ENCODE results near the gene UBE2O.
A peak's percentile ranks its signal among the peaks of the same experiment; 100 is the strongest.

The UBE2O gene

GRCh38 chr17:76467809-76468633, 15.1 kb upstream of the UBE2O start:
- Histone ChIP-seq H3K27ac (ENCODE audit: insufficient read depth, low read length, poor library complexity, severe bottlenecking) (no peak overlapping the region), H3K4me1 (ENCODE audit: control insufficient read depth, insufficient read depth, low read length, poor library complexity, severe bottlenecking) (no peaks in the 10 kb centered on the region), H3K27me3 (replicated peaks; ENCODE audit: control insufficient read depth, insufficient read depth, low read length, poor library complexity, severe bottlenecking) (no peaks in the 10 kb centered on the region), H3K4me3 (ENCODE audit: insufficient read depth, low read depth, low read length, poor library complexity, severe bottlenecking) (no peak overlapping the region), H3K9me3 (ENCODE audit: control insufficient read depth, low read length) (no peaks in the 10 kb centered on the region), H3K36me3 (ENCODE audit: control insufficient read depth, insufficient read depth, low read length) (peaks cover 16% of the 10 kb centered on the region)
- DNase-seq = no peak

GRCh38 chr17:76467366-76467765, 14.4 kb upstream of the UBE2O start, which contains the start of gene AANAT:
Gene AANAT, plus strand, starts transcription at chr17:76467603. Its CDS starts 1,144 bp downstream, at chr17:76468747.
- Histone ChIP-seq H3K4me1 (ENCODE audit: control insufficient read depth, insufficient read depth, low read length, poor library complexity, severe bottlenecking) (no peaks in the 10 kb centered on the region), H3K27ac (ENCODE audit: insufficient read depth, low read length, poor library complexity, severe bottlenecking) (no peak within 1 kb of the TSS), H3K9me3 (ENCODE audit: control insufficient read depth, low read length) (no peaks in the 10 kb centered on the region), H3K4me3 (ENCODE audit: insufficient read depth, low read depth, low read length, poor library complexity, severe bottlenecking) (no peak within 1 kb of the TSS), H3K27me3 (replicated peaks; ENCODE audit: control insufficient read depth, insufficient read depth, low read length, poor library complexity, severe bottlenecking) (no peaks in the 10 kb centered on the region), H3K36me3 (ENCODE audit: control insufficient read depth, insufficient read depth, low read length) (peaks cover 10% of the 10 kb centered on the region)
- no peak for DNase-seq

GRCh38 chr17:76466775-76467130, 13.8 kb upstream of the UBE2O start:
- DNase-seq = no peak
- Histone ChIP-seq H3K27me3 (replicated peaks; ENCODE audit: control insufficient read depth, insufficient read depth, low read length, poor library complexity, severe bottlenecking) (no peaks in the 10 kb centered on the region), H3K4me3 (ENCODE audit: insufficient read depth, low read depth, low read length, poor library complexity, severe bottlenecking) (no peak overlapping the region), H3K36me3 (ENCODE audit: control insufficient read depth, insufficient read depth, low read length) (peaks cover 6% of the 10 kb centered on the region), H3K27ac (ENCODE audit: insufficient read depth, low read length, poor library complexity, severe bottlenecking) (no peak overlapping the region), H3K9me3 (ENCODE audit: control insufficient read depth, low read length) (no peaks in the 10 kb centered on the region), H3K4me1 (ENCODE audit: control insufficient read depth, insufficient read depth, low read length, poor library complexity, severe bottlenecking) (no peaks in the 10 kb centered on the region)

- no peaks in the 10 kb centered on the region for H3K4me1 ChIP-seq (ENCODE audit: control insufficient read depth, insufficient read depth, low read length, poor library complexity, severe bottlenecking)
- H3K9me3 ChIP-seq (ENCODE audit: control insufficient read depth, low read length) = no peaks in the 10 kb centered on the region
- H3K4me3 ChIP-seq (ENCODE audit: insufficient read depth, low read depth, low read length, poor library complexity, severe bottlenecking) = no peak overlapping the region
- H3K36me3 ChIP-seq (ENCODE audit: control insufficient read depth, insufficient read depth, low read length) = no peaks in the 10 kb centered on the region
- no peak for DNase-seq
- no peak overlapping the region for H3K27ac ChIP-seq (ENCODE audit: insufficient read depth, low read length, poor library complexity, severe bottlenecking)
- no peaks in the 10 kb centered on the region for H3K27me3 ChIP-seq (replicated peaks; ENCODE audit: control insufficient read depth, insufficient read depth, low read length, poor library complexity, severe bottlenecking)
These were observed 9.8 kb upstream of the UBE2O start for GRCh38 chr17:76462556-76463290.

DNA sequence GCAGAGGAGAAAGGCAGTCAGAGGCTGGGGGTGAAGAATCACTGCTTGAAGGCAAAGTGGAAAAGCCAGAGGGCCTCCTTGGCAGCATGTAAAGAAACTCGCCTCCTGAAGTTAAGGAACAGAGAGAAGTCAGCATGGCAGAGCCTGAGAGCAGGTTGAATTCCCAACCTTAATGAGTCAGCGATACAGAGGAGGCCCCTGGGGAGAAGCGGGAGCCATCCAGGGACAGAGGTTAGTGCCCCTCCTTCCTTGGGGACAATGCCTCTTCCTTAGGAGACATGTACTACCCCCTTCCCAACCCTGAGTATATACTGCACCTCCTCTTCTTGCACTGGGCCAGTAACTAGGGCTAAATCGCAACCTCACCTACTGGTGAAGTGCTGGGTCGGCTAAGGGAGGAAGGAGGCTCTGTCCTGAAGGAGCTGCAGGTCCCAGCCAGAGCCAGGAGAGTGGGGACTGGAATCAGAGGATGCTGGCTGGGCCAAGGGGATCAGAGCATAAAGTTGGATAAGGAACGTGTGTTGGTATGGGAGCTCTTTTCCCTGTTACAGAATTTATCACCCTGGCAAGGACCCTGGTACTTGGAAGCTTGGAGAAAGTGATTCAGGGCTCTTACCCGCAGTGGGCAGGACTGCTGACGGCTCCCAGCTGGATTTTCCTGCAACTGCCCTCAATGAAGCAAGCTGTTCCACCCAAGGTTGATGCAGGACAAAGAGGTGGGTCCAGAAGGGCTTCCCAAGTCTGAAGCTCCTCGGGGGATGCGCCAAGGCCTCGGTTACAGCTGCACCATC, 9.0 kb upstream of the UBE2O start:
- Histone ChIP-seq H3K36me3 (ENCODE audit: control insufficient read depth, insufficient read depth, low read length) (no peaks in the 10 kb centered on the region), H3K27ac (ENCODE audit: insufficient read depth, low read length, poor library complexity, severe bottlenecking) (no peak overlapping the region), H3K9me3 (ENCODE audit: control insufficient read depth, low read length) (no peaks in the 10 kb centered on the region), H3K4me3 (ENCODE audit: insufficient read depth, low read depth, low read length, poor library complexity, severe bottlenecking) (no peak overlapping the region), H3K27me3 (replicated peaks; ENCODE audit: control insufficient read depth, insufficient read depth, low read length, poor library complexity, severe bottlenecking) (no peaks in the 10 kb centered on the region), H3K4me1 (ENCODE audit: control insufficient read depth, insufficient read depth, low read length, poor library complexity, severe bottlenecking) (no peaks in the 10 kb centered on the region)
- DNase-seq = no peak

GRCh38 chr17:76459674-76460073, 6.7 kb upstream of the UBE2O start:
- no peaks in the 10 kb centered on the region for H3K9me3 ChIP-seq (ENCODE audit: control insufficient read depth, low read length)
- H3K27ac ChIP-seq (ENCODE audit: insufficient read depth, low read length, poor library complexity, severe bottlenecking) = no peak overlapping the region
- H3K36me3 ChIP-seq (ENCODE audit: control insufficient read depth, insufficient read depth, low read length) = no peaks in the 10 kb centered on the region
- no peaks in the 10 kb centered on the region for H3K4me1 ChIP-seq (ENCODE audit: control insufficient read depth, insufficient read depth, low read length, poor library complexity, severe bottlenecking)
- H3K4me3 ChIP-seq (ENCODE audit: insufficient read depth, low read depth, low read length, poor library complexity, severe bottlenecking) = no peak overlapping the region
- no peak for DNase-seq
- H3K27me3 ChIP-seq (replicated peaks; ENCODE audit: control insufficient read depth, insufficient read depth, low read length, poor library complexity, severe bottlenecking) = no peaks in the 10 kb centered on the region

GRCh38 chr17:76458580-76459490, 5.9 kb upstream of the UBE2O start:
- H3K36me3 ChIP-seq (ENCODE audit: control insufficient read depth, insufficient read depth, low read length) = no peaks in the 10 kb centered on the region
- no peaks in the 10 kb centered on the region for H3K4me1 ChIP-seq (ENCODE audit: control insufficient read depth, insufficient read depth, low read length, poor library complexity, severe bottlenecking)
- no peaks in the 10 kb centered on the region for H3K9me3 ChIP-seq (ENCODE audit: control insufficient read depth, low read length)
- H3K27me3 ChIP-seq (replicated peaks; ENCODE audit: control insufficient read depth, insufficient read depth, low read length, poor library complexity, severe bottlenecking) = no peaks in the 10 kb centered on the region
- H3K27ac ChIP-seq (ENCODE audit: insufficient read depth, low read length, poor library complexity, severe bottlenecking) = no peak overlapping the region
- H3K4me3 ChIP-seq (ENCODE audit: insufficient read depth, low read depth, low read length, poor library complexity, severe bottlenecking) = no peak overlapping the region
- DNase-seq = no peak

DNA sequence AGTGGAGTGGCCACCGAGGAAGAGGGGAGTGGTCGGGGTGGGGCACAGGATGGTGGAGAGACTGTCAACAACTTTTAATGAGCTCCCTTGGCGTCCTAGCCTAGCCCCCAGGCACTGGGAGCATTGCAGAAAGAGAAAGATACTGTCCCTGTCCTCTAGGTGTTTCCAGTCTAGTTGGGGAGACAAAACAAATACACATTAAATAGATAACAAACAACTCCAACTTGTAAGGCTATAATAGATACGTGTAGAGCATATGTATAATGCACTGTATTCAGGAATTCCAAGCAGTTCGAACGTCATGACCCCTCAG, 435 bp upstream of the UBE2O start:
- Histone ChIP-seq H3K4me1 (ENCODE audit: control insufficient read depth, insufficient read depth, low read length, poor library complexity, severe bottlenecking) (peaks cover 19% of the 10 kb centered on the region), H3K27me3 (replicated peaks; ENCODE audit: control insufficient read depth, insufficient read depth, low read length, poor library complexity, severe bottlenecking) (no peaks in the 10 kb centered on the region), H3K27ac (ENCODE audit: insufficient read depth, low read length, poor library complexity, severe bottlenecking) (peak overlapping the region; percentile 48), H3K9me3 (ENCODE audit: control insufficient read depth, low read length) (no peaks in the 10 kb centered on the region), H3K36me3 (ENCODE audit: control insufficient read depth, insufficient read depth, low read length) (no peaks in the 10 kb centered on the region), H3K4me3 (ENCODE audit: insufficient read depth, low read depth, low read length, poor library complexity, severe bottlenecking) (no peak overlapping the region)
- DNase-seq = no peak

DNA sequence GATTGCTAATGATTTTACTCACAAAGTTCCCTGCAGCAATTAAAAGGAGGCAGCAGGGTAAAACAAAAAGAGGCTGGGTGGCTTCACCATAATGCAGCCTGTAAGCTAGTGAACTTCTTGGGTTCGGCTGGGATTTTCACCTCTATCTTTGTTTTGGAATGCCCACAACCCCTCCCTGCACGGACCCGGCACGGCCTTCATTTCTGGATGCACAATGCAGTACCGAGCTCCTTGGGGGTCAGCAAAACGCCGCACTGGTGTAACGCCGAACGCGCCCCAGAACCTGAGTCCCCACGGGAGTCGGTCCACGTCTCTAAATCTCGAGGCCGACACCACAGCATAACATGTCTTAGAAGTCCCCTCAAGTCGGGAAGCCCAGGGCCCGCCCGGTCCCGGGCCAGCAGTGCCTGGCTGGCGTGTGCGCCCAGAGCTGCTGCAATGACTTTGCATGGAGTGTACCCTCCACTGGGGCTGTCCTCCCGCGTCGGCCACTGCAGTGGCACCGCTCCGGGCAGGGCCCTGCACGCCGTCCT, 759 bp downstream of the UBE2O start:
- peak overlapping the region; percentile 74 for H3K27ac ChIP-seq (ENCODE audit: insufficient read depth, low read length, poor library complexity, severe bottlenecking)
- DNase-seq = no peak
- no peaks in the 10 kb centered on the region for H3K27me3 ChIP-seq (replicated peaks; ENCODE audit: control insufficient read depth, insufficient read depth, low read length, poor library complexity, severe bottlenecking)
- no peaks in the 10 kb centered on the region for H3K36me3 ChIP-seq (ENCODE audit: control insufficient read depth, insufficient read depth, low read length)
- peaks cover 19% of the 10 kb centered on the region for H3K4me1 ChIP-seq (ENCODE audit: control insufficient read depth, insufficient read depth, low read length, poor library complexity, severe bottlenecking)
- H3K4me3 ChIP-seq (ENCODE audit: insufficient read depth, low read depth, low read length, poor library complexity, severe bottlenecking) = peak overlapping the region; percentile 86
- H3K9me3 ChIP-seq (ENCODE audit: control insufficient read depth, low read length) = no peaks in the 10 kb centered on the region

Measured in effector memory CD4-positive, alpha-beta T cell (primary cell).